ENCODE results near the gene GUCD1. TPM values are rescaled to one million over a fixed set of nuclear protein-coding genes. Genes with fewer than 3 reads are reported as not detected.
"Not testable (repeated sequence)": the region's sequence is repeated elsewhere in the genome, so short reads cannot be mapped to it uniquely, and the experiment has no call there.

GUCD1 gene
- total RNA-seq, 2 experiments from 2014 or later = 130 to 150 TPM

- CTCF ChIA-PET = no interaction called here
- Mint-ChIP-seq H3K4me1 (peaks cover 39% of the 10 kb centered on the region), H3K9me3 (ENCODE audit: low read depth) (no peaks in the 10 kb centered on the region), H3K4me3 (no peak overlapping the region), H3K27me3 (no peaks in the 10 kb centered on the region), H3K36me3 (peaks cover 39% of the 10 kb centered on the region), H3K27ac (no peak overlapping the region)
- no peak for DNase-seq
- ATAC-seq = no peak
Observed at GRCh38 chr22:24565077-24565476, 10.1 kb upstream of the GUCD1 start.

DNA sequence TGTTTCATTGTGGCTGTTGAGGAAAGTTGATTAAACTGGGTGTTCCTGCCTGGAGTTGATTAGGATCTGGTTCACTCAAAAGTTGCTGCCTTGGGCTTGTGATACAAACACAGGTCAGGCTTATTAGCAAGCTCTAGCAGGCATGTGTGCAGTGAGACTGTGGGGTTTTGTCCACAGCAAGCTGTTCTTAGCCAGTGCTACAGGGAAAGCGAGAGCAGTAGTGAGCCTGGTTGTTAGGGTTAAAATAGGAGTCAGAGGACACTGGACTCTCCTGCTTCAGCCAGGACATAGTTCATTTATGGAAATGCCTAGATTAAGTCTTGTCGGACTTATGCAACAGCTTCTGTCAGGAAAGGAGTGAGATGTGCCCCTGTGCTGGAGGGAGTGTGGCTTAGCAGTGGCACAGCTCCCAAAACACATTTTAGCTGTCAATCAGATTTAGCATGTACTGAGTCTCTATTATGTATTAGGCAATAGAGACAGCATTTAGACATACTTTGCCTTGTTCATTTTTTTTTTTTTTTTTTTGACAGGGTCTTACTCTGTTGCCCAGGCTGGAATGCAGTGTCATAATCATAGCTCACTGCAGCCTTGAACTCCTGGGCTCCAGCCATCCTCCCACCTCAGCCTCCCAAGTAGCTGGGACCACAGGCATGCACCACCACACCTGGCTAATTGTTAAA is 9.6 kb upstream of the GUCD1 start:
- CTCF ChIA-PET = interaction anchor here (0.7 to 1.2 kb wide), 2 partner anchors 10 to 28 kb away, joined by 3 read pairs; partner anchors contain the start of gene GUCD1
- Mint-ChIP-seq H3K4me1 (peaks cover 42% of the 10 kb centered on the region), H3K27ac (peak overlapping the region; percentile 52), H3K9me3 (ENCODE audit: low read depth) (no peaks in the 10 kb centered on the region), H3K36me3 (peaks cover 40% of the 10 kb centered on the region), H3K27me3 (no peaks in the 10 kb centered on the region), H3K4me3 (no peak overlapping the region)
- DNase-seq (no peak), ATAC-seq (no peak)

- ATAC-seq = no peak
Observed at GRCh38 chr22:24563246-24563645, 8.3 kb upstream of the GUCD1 start.

GRCh38 chr22:24559471-24559870 is 4.5 kb upstream of the GUCD1 start:
- CTCF ChIA-PET = interaction anchor here (1.1 kb wide), 2 partner anchors 10 to 13 kb away, joined by 3 read pairs; no protein-coding TSS in a partner anchor
- H3K27ac Mint-ChIP-seq = no peak overlapping the region
- H3K27me3 Mint-ChIP-seq = no peaks in the 10 kb centered on the region
- H3K4me3 Mint-ChIP-seq = no peak overlapping the region
- ATAC-seq (no peak), DNase-seq (no peak)
- no peaks in the 10 kb centered on the region for H3K9me3 Mint-ChIP-seq (ENCODE audit: low read depth)
- peaks cover 58% of the 10 kb centered on the region for H3K4me1 Mint-ChIP-seq
- peaks cover 52% of the 10 kb centered on the region for H3K36me3 Mint-ChIP-seq

More at GRCh38 chr22:24563246-24563645, 8.3 kb upstream of the GUCD1 start:
- Mint-ChIP-seq H3K27me3 (no peaks in the 10 kb centered on the region), H3K27ac (no peak overlapping the region), H3K4me1 (peaks cover 54% of the 10 kb centered on the region), H3K9me3 (ENCODE audit: low read depth) (no peaks in the 10 kb centered on the region), H3K36me3 (peaks cover 46% of the 10 kb centered on the region), H3K4me3 (no peak overlapping the region)
- CTCF ChIA-PET = interaction anchor here (0.7 to 1.2 kb wide), 2 partner anchors 9 to 1281 kb away, joined by 3 read pairs; partner anchors contain the start of gene GUCD1
- no peak for DNase-seq

DNA sequence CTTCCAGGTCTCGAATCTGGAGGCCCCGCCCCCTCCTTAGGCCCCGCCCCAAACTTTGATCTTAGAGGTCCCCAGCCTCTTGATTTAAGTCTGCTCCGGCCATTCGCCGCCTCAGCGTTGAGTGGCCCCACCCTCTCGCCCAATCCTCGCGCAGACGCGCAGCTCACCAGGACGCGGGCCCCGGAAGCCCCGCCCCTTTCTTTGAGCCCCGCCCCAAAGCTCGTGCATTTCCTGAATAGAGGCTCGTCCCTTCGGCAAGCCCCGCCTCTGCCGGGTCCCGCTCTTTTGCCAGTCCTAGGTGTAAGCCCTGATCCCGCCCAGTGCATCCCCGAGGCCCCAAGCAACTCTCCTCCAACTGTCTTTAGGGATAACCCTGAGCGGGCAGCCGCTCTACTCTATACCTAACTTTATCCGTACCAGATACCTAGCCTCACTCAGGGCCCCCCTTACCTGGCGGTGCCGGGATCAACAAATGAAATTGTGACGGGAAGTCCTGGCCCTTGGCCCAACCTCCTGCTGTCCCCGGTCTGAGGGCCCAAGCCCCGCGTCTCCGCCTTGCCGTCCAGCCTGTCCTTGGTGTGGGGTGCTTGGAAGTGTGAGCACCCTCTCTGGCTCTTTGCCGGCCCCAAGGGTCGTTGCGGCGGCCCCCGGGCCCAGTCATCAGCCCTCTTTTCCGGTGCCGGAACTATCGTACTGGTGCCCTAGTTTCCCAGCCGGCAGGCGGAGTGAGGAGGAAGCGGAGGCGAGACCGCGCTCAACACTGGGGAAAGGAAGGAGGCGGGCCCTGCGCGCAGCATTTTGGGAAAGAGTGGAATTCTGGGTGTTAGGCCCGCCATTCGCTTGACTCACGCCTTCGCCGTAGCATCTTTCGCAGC is 464 bp upstream of the GUCD1 start, which contains the start of gene SNRPD3:
Gene SNRPD3 (plus strand): TSS at position 835 of the 875 bp plus-strand sequence. CDS start 1,676 bp downstream, outside the sequence.
- Mint-ChIP-seq H3K36me3 (peaks cover 33% of the 10 kb centered on the region), H3K27me3 (no peaks in the 10 kb centered on the region), H3K4me3 (peak within 1 kb of the TSS; percentile 99), H3K9me3 (ENCODE audit: low read depth) (no peaks in the 10 kb centered on the region), H3K27ac (peak within 1 kb of the TSS; percentile 97), H3K4me1 (peaks cover 60% of the 10 kb centered on the region)
- CTCF ChIA-PET = interaction anchor here (0.7 to 2.7 kb wide), 4 partner anchors 8 to 133 kb away, joined by 3 to 7 read pairs (median 3); no protein-coding TSS in a partner anchor
- DNase-seq (peak; percentile 100), ATAC-seq (peak; percentile 90)

- Mint-ChIP-seq H3K27me3 (no peaks in the 10 kb centered on the region), H3K36me3 (peaks cover 22% of the 10 kb centered on the region), H3K9me3 (ENCODE audit: low read depth) (no peaks in the 10 kb centered on the region), H3K4me3 (peak overlapping the region; percentile 92), H3K4me1 (peaks cover 50% of the 10 kb centered on the region), H3K27ac (peak overlapping the region; percentile 90)
- ATAC-seq (no peak), DNase-seq (no peak)
- CTCF ChIA-PET = interaction anchor here (1.4 to 2.7 kb wide), 5 partner anchors 10 to 131 kb away, joined by 3 to 7 read pairs (median 3); no protein-coding TSS in a partner anchor
Observed at GRCh38 chr22:24553597-24554312, 1.2 kb downstream of the GUCD1 start.

- not testable (repeated sequence) for H3K27me3 Mint-ChIP-seq; H3K9me3 Mint-ChIP-seq (ENCODE audit: low read depth); DNase-seq; ATAC-seq
- Mint-ChIP-seq H3K27ac (peak overlapping the region; percentile 90), H3K36me3 (peaks cover 11% of the 10 kb centered on the region), H3K4me1 (peaks cover 40% of the 10 kb centered on the region), H3K4me3 (peak overlapping the region; percentile 92)
- CTCF ChIA-PET = interaction anchor here (1.4 to 2.7 kb wide), 3 partner anchors 27 to 129 kb away, joined by 3 to 7 read pairs (median 4); no protein-coding TSS in a partner anchor
Observed at GRCh38 chr22:24552503-24553286, 2.2 kb downstream of the GUCD1 start.

DNA sequence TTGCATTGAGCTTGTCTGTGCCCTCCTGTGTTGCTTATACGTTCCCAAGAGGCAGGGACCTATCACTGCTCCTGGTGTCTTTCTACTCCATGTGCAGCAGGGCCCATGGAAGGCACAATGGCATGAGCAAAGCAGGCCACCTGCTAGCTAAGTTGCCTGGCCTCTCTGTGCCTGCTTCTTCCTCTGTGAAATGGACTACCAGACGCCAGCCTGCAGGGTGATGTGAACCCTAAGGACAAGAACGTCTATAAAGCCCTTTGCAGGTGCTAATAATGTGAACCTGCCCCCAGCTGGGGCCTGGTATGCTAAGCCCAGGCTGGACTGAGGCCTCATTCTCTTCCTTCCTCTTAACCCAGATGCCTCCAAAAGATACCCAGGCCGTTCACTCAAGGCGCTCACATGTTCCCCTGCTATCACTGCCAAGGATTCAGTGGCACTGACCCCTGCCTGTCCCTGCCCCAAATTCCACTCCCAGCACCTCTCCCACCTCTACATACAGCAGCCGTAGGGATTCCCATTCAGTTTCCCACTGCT is 4.0 kb downstream of the GUCD1 start:
- DNase-seq = no peak
- no peak for ATAC-seq
- Mint-ChIP-seq H3K36me3 (peaks cover 12% of the 10 kb centered on the region), H3K27ac (peak overlapping the region; percentile 50), H3K4me1 (peaks cover 28% of the 10 kb centered on the region), H3K27me3 (no peaks in the 10 kb centered on the region), H3K4me3 (no peak overlapping the region), H3K9me3 (ENCODE audit: low read depth) (no peaks in the 10 kb centered on the region)
- CTCF ChIA-PET = no interaction called here

DNA sequence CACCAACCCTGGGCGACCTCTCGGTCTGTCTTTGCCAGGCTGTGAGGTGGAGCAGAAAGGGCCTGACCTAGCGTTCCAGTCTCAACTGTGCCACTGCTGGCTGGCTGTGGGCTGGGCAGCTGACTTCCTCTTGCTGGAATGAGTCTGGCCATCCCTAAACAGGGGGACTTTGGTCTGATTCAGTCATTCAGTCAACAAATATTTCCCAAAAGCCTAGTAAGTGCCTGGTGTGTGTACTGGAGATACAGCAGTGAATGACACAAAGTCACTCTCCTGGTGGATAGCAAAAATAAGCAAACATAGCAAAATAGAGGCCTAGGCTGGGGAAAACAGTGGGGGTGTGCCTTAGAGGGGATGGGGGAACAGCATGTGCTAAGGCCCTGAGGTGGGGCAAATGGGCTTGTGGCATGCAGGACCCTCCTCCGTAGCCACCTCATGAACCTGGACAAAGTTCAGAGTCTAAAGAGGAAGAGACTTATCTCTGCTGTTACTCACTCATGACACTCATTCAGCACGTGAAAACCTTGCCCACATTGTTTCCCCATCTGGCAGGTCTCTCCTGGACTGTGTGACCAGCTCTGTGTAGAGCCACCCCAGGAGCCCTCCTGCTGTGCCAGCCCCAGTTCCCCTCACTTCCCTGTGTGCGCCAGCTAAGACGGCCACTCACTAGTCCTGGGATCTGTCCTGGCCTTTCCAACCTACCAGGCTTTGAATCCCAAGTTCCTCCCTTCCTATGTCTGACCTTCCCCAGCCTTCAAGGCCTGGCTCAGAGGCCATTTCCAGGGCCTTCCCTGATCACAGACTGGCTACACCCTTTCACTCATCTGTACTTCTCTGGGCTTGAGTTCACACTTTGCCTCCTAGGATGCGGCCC is 4.7 kb downstream of the GUCD1 start:
- H3K36me3 Mint-ChIP-seq = peaks cover 11% of the 10 kb centered on the region
- H3K27ac Mint-ChIP-seq = peak overlapping the region; percentile 21
- CTCF ChIA-PET = no interaction called here
- ATAC-seq (no peak), DNase-seq (no peak)
- peaks cover 26% of the 10 kb centered on the region for H3K4me1 Mint-ChIP-seq
- no peaks in the 10 kb centered on the region for H3K9me3 Mint-ChIP-seq (ENCODE audit: low read depth)
- H3K27me3 Mint-ChIP-seq = no peaks in the 10 kb centered on the region
- no peak overlapping the region for H3K4me3 Mint-ChIP-seq

GRCh38 chr22:24548812-24549211 is 6.1 kb downstream of the GUCD1 start:
- no peaks in the 10 kb centered on the region for H3K9me3 Mint-ChIP-seq (ENCODE audit: low read depth)
- H3K36me3 Mint-ChIP-seq = peaks cover 10% of the 10 kb centered on the region
- CTCF ChIA-PET = interaction anchor here (0.8 kb wide), 1 partner anchor 127 kb away, joined by 3 read pairs; no protein-coding TSS in a partner anchor
- ATAC-seq (no peak), DNase-seq (no peak)
- H3K27me3 Mint-ChIP-seq = no peaks in the 10 kb centered on the region
- H3K27ac Mint-ChIP-seq = no peak overlapping the region
- no peak overlapping the region for H3K4me3 Mint-ChIP-seq
- peaks cover 20% of the 10 kb centered on the region for H3K4me1 Mint-ChIP-seq

DNA sequence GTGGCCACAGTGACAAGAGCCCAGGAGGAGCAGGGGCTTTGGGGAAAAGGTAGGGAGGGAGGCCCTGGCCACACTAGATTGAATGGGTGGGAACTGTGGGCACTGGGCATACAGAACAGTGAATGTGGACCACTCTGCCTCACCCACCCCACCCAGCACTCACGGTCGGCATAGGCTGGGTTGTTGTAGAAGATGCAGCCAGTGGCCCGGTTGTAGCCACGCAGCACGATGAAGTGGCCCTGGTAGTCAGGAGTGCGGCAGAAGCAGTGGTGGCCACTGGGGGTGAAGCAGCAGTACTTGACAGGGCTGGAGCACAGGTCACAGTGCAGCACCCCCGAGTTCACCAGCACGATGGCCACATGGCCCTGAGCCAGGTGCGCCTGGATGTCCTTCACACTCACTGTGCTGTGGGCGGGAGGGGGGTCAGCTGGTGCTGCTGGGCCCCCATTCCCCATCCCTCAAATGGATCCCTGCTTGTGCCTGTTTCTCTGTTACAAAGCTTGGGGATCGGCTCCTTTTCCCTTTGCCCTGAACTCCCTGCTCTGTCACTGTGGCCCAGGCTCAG is 11.2 kb downstream of the GUCD1 start:
- Mint-ChIP-seq H3K36me3 (peaks cover 20% of the 10 kb centered on the region), H3K27ac (no peak overlapping the region), H3K9me3 (ENCODE audit: low read depth) (no peaks in the 10 kb centered on the region), H3K4me1 (no peaks in the 10 kb centered on the region), H3K27me3 (no peaks in the 10 kb centered on the region), H3K4me3 (no peak overlapping the region)
- DNase-seq (no peak), ATAC-seq (no peak)
- CTCF ChIA-PET = no interaction called here

Measured in activated CD8-positive, alpha-beta memory T cell treated with anti-CD3 and anti-CD28 coated beads, Interleukin-2, amount 10 ng/mL, durations not matched to agents 7 days and 5 days (primary cell).